HG03095 (cell line): ENCODE measurements around the gene ANKLE1.
A peak's percentile ranks its signal among the peaks of the same experiment; 100 is the strongest.
"Not testable (repeated sequence)": the region's sequence is repeated elsewhere in the genome, so short reads cannot be mapped to it uniquely, and the experiment has no call there.

Source experiments
- ATAC-seq: cut with Tn5 transposase; IDR thresholded peaks from one replicate; pipeline ENCODE4 v1.9.1; 2021; ENCODE audit warnings: moderate library complexity; ENCODE audit not compliant: unreplicated experiment

ANKLE1 gene

DNA sequence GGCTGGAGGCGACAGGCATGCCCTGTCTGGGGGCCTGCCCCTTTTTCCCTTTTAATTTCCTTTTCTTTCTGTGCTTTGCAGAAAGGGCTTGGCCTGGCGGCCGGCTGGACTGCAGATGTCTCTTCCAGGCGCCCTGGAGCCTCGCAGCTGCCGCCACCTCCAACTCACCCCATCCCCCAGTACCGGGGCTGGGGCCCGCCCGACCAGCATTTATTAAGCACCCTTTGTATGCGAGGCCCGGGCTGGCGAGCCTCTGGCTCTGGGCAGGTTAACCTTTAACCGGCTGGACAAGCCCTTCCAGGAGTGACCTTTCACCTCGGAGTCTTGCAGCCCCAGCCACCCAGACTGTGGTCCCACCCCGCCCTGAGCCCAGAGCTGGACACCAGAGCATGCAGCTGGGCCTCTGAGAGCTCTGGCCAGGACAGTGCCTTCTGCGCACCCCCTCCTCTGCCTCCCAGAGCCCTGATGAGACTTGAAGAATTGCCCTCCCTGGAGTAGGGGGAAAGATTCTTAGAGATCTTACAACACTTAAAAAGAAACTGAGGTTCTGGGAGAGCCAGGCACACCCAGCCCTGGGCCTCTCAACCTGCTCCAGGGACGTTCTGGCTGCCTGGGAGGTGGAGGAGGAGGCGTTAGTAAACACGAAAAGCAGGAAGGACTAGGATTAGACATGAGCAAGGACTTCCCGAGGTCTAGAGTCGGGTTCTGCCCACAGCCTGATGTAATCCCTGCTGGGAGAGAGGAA is 34.8 kb upstream of the ANKLE1 start:
- ATAC-seq, result no peak

DNA sequence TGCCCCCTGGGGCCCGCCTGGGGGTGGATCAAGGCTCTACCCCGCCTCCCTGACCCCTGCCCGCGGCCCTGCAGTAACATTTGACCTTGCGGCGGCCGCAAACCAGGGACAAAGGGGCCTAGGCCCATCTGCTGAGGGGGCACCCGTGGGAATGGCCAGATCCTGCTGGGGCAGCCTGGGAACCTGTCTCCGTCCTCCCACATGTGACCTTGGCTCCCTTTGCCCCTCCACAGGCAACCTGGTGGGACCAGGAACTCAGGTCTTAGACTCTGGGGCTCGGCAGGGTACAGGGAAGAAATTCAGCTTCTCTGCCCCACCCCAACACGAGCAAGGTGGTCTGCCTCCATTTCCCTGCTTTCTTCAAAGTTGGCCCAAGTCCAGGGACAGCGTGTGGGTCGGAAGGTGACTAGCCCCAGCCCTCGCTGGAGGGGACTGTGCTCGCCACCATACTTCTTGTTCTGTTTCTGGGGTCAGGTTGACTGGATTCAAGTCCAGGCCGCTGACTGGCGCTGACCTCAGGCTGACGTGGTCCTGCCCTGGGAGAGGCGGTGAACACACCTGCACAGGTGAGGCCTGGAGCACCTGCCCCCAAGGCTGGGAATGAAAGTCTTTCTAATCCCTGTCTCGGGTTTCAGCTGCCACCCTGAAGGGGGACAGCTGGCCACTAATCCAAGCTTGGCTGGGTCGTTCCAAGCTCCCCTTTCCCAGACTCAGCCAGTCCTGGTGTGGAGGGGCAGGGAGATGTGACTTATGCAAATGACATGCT is 33.5 kb upstream of the ANKLE1 start:
- no peak for ATAC-seq

DNA sequence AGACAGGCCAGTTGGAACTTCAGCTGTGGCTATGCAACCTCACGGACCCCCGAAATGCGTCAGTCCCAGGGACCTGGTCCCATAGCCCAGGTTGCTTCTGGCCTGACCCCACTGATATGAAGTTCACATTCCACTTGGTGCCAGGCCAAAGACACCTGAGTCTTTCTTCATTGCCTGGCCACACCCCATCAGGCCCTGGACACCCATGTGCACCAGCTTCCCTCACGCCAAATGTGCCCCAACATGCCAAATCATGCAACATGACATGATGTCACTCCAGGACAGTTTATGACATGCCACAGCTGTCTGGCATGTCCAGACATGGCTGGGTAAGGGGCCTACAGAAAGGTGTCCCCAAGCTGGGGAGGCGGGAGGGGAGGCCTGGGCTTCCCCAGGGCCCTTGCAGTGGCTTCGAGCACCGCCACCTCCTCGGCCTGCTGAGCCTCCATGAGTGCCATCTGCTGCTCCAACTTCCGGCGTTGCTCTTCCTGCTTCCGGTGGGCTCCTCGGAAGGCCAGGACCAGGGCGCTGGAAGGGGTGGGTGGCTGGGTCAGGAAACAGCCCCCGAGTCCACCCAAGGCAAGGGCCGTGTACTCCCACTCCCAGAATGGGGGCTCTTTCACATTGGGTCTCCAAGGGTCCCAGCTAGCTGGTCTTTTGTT is 31.7 kb upstream of the ANKLE1 start:
- no peak for ATAC-seq

DNA sequence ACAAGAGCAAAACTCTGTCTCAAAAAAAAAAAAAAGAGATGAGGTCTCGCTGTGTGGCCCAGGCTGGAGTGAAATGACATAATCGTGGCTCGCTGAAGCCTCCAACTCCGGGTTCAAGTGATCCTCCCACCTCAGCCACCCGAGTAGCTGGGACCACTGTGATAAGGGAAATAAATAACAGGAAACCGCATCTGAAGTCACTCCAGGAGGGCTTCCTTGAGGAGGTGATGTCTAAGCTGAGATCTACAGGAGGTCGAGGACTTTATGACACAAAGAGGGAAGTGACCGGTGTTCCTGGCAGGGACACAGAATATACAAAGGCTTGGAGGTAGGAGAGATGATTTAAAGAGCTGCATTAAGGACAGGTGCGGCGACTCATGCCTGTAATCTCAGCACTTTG is 27.1 kb upstream of the ANKLE1 start:
- ATAC-seq, result no peak

DNA sequence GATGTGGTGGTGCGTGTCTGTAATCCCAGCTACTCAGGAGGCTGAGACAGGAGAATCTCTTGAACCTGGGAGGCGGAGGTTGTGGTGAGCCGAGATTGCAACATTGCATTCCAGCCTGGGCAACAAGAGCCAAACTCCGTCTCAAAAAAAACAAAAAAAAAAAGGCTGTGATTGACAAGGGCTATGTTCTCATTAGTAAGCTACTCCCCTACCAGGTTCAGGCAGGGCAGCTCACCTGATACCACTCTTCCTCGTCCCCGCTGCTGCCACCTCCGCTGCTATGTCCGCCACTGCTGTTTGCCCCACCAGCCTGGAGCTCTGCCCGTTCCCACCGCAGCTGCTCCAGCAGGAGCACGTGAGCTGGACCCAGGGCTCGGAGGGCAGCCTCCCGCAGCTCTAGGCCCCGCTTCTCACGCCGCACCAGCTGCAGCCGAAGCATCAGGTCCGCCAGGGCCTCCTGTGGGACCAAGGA is 26.5 kb upstream of the ANKLE1 start:
- no peak for ATAC-seq

DNA sequence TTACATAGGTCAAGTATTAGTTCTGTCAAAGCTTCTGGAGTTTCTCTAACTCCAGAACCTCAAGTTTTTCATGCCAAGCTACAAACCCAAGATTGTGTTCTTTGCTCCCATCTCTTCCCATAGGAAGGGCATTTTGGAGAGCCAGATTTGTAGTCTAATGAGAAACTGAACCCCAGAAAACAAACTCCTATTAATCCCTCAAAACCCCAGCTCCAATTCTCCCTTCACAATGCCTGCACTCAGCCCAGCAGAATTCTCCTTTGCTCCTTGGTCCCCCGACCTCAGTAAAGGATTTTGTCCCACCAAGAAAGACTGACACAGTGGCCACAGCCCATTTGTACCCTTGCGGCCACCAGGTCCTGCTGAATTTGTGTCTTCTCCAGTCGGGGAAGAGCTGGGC is 25.6 kb upstream of the ANKLE1 start:
- no peak for ATAC-seq

DNA sequence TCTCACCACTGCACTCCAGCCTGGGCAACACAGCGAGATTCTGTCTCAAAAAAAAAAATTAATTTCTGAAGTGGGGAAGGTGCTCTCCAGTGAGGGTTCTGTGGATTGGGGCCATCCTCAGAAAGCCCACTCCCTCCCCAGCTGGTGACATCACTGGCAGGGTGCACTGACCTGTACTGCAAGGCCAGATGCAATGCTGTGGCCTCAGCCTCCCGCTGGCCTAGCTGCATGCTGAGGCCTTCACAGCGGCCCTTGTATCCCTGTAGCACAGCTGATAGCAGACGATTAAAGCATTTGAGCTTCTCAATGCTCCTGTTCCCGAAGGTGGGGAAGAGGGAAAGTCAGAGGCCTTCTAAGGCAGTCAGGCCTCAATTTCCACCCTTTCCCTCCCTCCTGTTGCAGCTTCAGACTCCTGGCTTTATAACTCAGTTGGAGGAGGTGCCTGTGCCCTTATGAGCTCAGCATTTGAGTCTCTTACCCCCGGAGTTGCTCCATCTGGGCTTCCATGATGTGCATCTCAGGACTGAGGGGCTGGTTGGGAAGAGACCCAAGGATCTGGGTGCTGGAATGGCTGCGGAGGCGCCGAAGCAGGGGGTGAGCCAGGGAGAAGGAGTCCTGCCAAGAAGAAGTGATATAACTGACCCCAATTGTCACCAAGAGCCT is 22.5 kb upstream of the ANKLE1 start:
- no peak for ATAC-seq

DNA sequence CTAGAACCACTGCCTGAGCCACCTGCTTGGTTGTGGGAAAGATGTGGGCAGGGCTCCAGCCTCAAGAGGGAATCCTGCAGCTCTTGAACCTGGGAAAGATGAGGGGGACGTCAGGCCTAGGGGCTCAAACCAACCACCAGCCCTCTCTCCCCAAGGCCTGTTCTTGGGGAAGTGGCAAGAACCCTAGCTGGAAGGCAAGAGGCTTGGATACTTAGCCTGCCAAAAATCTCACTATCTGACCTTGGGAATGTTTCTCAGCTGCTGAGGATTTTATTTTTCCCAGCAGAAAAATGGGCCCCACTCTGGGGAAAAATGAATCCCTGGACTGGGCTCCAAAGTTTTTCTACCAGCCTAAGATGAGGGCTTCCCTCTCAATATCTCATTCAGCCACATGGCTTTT is 21.8 kb upstream of the ANKLE1 start:
- no peak for ATAC-seq

DNA sequence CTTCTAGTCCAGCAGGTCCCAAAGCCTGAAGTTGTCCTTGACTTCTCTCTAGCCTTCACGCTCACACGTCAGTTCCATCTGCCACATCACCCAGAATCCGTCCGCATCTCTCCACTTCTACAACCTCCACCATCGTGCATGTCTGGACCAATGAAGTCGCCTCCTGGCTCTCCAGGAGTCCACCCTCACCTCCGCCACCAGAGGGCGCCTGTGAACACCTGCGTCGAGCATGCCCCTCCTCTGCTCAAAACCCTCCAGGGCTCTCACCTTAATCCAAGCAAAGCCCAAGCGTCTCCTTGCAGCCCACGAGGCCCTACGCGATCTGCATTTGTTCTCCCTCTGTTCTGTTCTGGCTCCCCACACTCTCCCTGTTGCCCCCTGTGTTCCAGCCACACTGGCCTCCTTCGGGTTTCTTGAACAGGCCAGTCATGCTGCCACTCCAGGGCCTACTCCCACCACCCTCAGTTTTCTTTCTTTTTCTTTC is 20.8 kb upstream of the ANKLE1 start:
- ATAC-seq, result peak; percentile 69

DNA sequence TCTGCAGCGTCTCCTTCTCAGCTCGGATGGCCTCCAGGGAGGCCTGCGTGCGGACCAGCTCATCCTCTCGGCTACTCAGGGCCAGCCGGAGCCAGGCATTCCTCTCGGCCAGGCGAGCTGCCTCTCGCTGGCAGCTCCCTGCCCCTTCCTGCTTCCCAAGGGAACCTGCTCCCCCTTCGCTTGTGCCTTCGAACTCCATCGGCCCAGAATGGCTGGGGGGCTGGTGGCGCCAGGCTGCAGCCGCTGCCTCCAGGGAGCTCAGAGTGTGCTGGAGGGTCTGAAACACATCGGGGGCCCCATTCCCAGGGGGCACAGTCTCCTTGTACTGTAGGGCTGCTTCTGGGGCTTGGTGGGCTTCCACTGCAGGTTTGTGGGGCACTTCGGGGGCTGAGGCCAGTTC is 19.1 kb upstream of the ANKLE1 start:
- no peak for ATAC-seq

DNA sequence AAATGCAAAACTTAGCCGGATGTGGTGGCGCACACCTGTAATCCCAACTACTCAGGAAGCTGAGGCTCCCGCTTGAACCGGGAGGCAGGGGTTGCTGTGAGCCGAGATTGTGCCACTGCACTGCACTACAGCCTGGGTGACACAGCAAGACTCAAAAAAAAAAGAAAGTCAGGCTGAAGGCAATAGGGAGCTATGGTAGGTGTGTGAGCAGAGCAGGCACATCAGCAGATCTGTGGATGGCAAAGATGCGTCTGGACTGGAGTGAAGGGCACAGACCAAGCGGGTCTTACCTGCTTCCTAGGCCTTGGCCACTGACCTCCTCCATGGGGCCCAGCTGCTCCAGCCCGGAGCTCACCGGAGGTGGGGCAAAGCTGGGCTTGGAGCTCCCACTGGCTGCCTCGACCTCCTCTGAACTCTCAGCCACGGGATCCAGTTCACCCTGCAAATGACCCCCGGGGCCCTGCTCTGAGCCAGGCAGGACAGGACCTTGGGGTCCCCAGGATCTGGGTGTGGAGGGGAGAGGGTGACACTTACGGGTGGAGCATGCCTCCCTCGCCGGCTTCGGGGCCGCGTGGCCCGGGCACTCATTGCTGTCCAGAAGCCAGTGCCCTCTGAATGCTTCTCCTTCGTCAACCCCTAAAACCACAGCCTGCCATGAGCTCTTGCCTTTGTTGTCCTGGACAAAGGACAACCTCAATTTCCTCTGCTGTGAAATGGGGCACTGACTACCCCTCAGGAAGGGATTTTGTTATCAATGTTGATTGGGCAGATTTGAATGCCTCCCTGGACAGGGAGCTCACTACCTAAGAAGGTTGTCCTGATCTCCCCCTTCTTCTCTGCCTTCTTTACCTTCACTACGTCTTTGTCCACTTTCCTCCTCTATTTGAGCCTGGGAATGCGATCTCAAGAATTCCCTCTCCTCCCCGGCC is 17.7 kb upstream of the ANKLE1 start:
- no peak for ATAC-seq

DNA sequence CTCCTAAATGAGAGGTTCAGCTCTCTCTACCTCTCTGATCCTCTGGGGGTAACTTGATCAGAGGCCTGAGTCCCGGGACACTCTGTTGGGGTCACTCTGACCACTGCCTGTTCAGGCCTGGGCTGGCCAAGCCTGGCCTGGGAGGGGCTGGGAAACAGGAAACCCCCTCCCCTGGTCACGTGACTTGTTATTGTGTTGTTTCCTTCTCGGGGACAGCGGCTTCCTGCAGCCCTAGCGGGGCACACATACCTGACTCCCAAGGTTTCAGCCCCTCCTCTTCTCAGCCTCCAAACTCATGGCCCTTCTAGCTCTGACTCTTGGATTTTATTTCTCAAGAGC is 17.1 kb upstream of the ANKLE1 start, which contains the start of gene USHBP1:
USHBP1 (minus strand) TSS at position 105 of the 339 bp plus-strand sequence. CDS start 446 bp downstream, outside the sequence.
- no peak for ATAC-seq

DNA sequence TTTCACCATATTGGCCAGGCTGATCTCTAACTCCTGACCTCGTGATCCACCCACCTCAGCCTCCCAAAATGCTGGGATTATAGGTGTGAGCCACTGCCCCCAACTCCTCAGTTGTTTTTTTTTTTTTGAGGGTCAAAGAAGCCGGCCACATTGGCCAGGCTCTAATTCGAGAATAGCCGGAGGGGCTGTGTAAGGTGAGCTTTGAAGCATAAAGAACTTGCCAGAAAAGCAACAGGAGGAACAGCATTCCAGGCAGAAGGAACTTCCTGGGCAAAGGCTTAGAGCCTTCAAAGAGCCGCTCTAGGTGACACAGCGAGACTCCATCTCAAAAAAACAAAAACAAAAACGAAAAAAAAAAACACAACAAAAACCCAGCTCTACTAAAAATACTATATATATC is 15.7 kb upstream of the ANKLE1 start:
- ATAC-seq, result no peak

DNA sequence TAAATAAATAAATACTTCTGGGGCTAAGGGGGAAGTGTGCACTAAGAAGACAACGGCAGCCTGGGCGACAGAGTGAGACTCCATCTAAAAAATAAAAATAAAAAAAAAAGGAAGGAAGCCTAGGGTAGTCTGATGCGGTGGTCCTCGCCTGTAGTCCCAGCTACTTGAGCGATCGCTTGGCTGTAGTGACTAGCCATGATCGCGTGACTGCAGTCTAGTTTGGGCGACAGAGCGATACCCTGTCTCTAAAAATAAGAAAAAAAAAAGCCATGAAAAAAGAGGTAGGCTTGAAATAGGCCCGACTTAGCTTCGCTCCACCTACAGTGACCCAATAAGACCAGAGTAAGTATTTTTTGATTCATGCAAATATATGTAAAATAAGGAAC is 15.1 kb upstream of the ANKLE1 start:
- ATAC-seq, result peak; percentile 11

DNA sequence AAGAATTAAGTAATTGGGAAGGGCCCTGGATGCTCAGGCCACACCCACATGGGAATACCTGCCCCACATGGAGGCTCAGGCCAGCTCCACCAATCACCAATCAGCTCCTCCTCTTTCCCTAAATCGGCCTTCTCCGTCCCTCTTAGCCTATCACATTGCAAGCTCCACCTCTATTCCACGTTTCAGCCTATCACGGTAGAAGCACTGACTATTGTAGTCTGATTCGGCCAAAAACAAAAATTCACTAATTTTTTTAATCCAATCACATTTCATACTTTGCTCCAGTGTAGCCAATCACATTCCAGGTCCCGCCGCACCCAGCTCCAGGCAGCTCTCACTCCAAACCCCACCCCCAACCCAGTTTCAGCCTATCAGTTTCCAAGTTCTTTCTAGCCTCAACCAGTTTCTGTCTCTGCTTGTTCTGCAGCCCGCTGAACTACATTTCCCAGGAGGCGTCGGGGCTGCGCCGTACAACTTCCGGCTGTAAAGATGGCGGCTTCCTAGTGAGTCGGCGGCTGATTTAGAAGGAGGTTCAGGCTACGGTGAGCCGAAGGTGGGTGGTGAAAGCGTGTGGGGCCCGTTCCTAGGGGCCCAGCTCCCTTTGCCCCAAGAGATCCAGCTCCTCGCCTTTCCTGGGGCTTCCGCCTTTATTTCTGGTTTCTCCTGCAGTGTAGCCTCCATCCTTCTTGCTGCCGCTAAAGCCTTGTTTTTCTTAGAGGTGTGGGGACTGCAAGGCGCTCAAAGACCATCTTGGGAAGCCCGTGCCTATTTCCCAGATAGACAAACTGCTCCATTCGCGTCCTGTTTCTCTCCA is 14.5 kb upstream of the ANKLE1 start, which contains the start of gene BABAM1:
BABAM1 (plus strand) TSS at position 469 of the 814 bp plus-strand sequence. CDS start 1,364 bp downstream, outside the sequence.
- ATAC-seq, result peak; percentile 85

DNA sequence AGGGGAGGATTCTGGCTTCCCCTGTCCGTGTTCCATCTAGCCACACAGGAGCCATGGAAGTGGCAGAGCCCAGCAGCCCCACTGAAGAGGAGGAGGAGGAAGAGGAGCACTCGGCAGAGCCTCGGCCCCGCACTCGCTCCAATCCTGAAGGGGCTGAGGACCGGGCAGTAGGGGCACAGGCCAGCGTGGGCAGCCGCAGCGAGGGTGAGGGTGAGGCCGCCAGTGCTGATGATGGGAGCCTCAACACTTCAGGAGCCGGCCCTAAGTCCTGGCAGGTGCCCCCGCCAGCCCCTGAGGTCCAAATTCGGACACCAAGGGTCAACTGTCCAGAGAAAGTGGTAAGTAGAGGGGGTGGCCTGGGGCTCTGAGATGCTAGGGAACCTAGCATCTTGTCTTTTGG is 12.9 kb upstream of the ANKLE1 start:
- ATAC-seq, result no peak

DNA sequence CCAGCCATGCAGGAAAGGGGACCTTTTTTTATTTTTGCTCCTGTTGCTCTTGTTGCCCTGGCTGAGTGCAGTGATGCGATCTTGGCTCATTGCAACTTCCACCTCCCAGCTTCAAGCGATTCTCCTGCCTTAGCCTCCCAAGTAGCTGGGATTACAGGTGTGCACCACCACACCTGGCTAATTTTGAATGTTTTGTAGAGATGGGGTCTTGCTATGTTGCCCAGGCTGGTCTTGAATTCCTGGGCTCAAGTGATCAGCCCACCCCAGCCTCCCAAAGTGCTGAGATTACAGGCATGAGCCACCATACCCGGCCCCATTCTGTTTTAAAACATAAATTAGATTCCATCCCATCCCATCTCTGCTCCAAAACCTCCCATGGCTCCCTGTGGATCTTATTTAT is 6.8 kb upstream of the ANKLE1 start:
- not testable (repeated sequence) for ATAC-seq

DNA sequence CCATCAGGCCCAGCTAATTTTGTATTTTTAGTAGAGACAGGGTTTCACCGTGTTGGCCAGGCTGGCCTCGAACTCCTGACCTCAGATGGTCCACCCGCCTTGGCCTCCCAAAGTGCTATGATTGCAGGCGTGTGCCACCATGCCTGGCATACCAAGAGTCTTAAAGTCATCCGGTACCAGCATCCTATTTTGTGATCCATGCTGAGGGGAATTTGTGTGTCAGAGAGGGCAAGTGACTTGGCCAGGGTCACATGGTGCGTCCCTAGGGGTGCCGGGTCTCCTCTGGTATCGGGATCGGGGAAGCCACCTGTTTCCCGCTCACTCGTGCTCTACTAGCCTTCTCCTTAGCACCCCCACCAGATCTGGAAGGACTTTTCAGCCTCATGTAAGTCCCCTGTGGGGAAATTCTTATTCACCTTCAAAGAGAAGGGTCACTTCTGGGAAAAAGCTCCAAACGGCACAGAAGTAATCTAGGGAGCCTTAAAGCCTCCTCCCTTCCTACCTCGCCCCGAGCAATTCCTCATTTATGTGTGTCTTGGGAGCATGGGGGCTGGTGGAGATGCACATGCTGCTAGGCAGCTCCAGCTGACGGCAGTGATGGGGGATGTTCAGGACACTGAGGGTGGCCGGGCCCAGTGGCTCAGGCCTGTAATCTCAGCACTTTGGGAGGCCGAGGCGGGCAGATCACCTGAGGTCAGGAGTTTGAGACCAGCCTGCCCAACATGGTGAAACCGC is 6.1 kb upstream of the ANKLE1 start:
- ATAC-seq, result no peak
